ENCODE measurements around the gene PEX10.

- TF ChIP-seq CTCF (IDR thresholded peaks at IDR 0.05; ENCODE audit: borderline replicate concordance, extremely low read depth, low read length, poor library complexity, severe bottlenecking) (no peak), EZH2 (IDR thresholded peaks at IDR 0.05; ENCODE audit: borderline replicate concordance, low read depth, low read length, severe bottlenecking) (no peak)
These were observed 22.7 kb upstream of the PEX10 start for GRCh38 chr1:2435091-2435490.

Data from DND-41 (cell line).